NCI-H2196 (cell line): ENCODE measurements around the gene ADNP2.

Experiments used
- DNase-seq: peaks from one replicate; lab custom pipeline; 2025; ENCODE audit not compliant: unreplicated experiment; lab: John Stamatoyannopoulos, UW

ADNP2 gene

GRCh38 chr18:80106482-80107051 is 2.5 kb upstream of the ADNP2 start:
- no peak for DNase-seq

- no peak for DNase-seq
Observed at GRCh38 chr18:80107426-80107825, 1.6 kb upstream of the ADNP2 start.

GRCh38 chr18:80108121-80108536 is 933 bp upstream of the ADNP2 start:
- DNase-seq, result no peak

GRCh38 chr18:80109676-80110078 is 615 bp downstream of the ADNP2 start:
- peak; percentile 44 for DNase-seq

GRCh38 chr18:80112624-80113248 is 3.7 kb downstream of the ADNP2 start:
- no peak for DNase-seq

- no peak for DNase-seq
Observed at GRCh38 chr18:80115035-80115434, 6.0 kb downstream of the ADNP2 start.

GRCh38 chr18:80119111-80119510 is 10.0 kb downstream of the ADNP2 start:
- DNase-seq, result no peak

- no peak for DNase-seq
Observed at GRCh38 chr18:80120932-80121331, 11.9 kb downstream of the ADNP2 start.

- DNase-seq, result no peak
Observed at GRCh38 chr18:80124131-80124530, 15.1 kb downstream of the ADNP2 start.

- no peak for DNase-seq
Observed at GRCh38 chr18:80126797-80127196, 17.7 kb downstream of the ADNP2 start.

GRCh38 chr18:80127635-80128034 is 18.6 kb downstream of the ADNP2 start:
- no peak for DNase-seq

GRCh38 chr18:80129672-80130367 is 20.8 kb downstream of the ADNP2 start:
- no peak for DNase-seq

GRCh38 chr18:80130555-80130954 is 21.5 kb downstream of the ADNP2 start:
- DNase-seq, result no peak

- no peak for DNase-seq
Observed at GRCh38 chr18:80132180-80132812, 23.2 kb downstream of the ADNP2 start.

- no peak for DNase-seq
Observed at GRCh38 chr18:80133124-80133523, 24.1 kb downstream of the ADNP2 start.

GRCh38 chr18:80135136-80135535 is 26.1 kb downstream of the ADNP2 start:
- no peak for DNase-seq

GRCh38 chr18:80136679-80137078 is 27.6 kb downstream of the ADNP2 start:
- DNase-seq, result no peak

GRCh38 chr18:80137137-80137536 is 28.1 kb downstream of the ADNP2 start:
- no peak for DNase-seq

GRCh38 chr18:80137976-80138375 is 28.9 kb downstream of the ADNP2 start:
- no peak for DNase-seq

GRCh38 chr18:80140455-80140985 is 31.5 kb downstream of the ADNP2 start:
- no peak for DNase-seq

GRCh38 chr18:80143881-80144280 is 34.8 kb downstream of the ADNP2 start:
- no peak for DNase-seq
